GM23338 (cell line): Measurements from ENCODE around the gene MTERF4. TPM values are rescaled to one million over a fixed set of nuclear protein-coding genes. Genes with fewer than 3 reads are reported as not detected.

Experiments
- ATAC-seq: fragments of 200-7000 bp; cut with Tn5 transposase; 3 replicates; pipeline ENCODE4 v1.9.1; 2020
- DNase-seq: peaks from one replicate; pipeline ENCODE4 v3.0.0-alpha.2; 2015; ENCODE audit warnings: low spot score
- H2AFZ ChIP-seq: fragments of 200-600 bp; sonication (generic); 2 replicates; pipeline ENCODE4 v1.8.0; 2016; ENCODE audit warnings: antibody characterized with exemption, mild to moderate bottlenecking, moderate library complexity
- H3F3A ChIP-seq: fragments of 200-600 bp; sonication (generic); replicated peaks from 2 replicates; pipeline ENCODE4 v1.8.0; 2017; ENCODE audit warnings: antibody characterized with exemption, mixed run types, low read depth
- H3K27ac ChIP-seq: fragments of 200-600 bp; sonication (generic); 2 replicates; pipeline ENCODE4 v1.6.1; 2016; ENCODE audit warnings: low read depth
- H3K27me3 ChIP-seq: fragments of 200-600 bp; sonication (generic); 2 replicates; pipeline ENCODE4 v1.8.0; 2016; ENCODE audit warnings: mild to moderate bottlenecking, mixed run types, moderate library complexity; ENCODE audit not compliant: insufficient read depth
- H3K36me3 ChIP-seq: fragments of 200-600 bp; sonication (generic); 2 replicates; pipeline ENCODE4 v1.8.0; 2016; ENCODE audit warnings: mild to moderate bottlenecking; ENCODE audit not compliant: insufficient read depth
- H3K4me1 ChIP-seq: fragments of 200-600 bp; sonication (generic); 2 replicates; pipeline ENCODE4 v1.8.0; 2016; ENCODE audit warnings: mild to moderate bottlenecking, moderate library complexity; ENCODE audit not compliant: insufficient read depth
- H3K4me2 ChIP-seq: fragments of 200-600 bp; sonication (generic); 2 replicates; pipeline ENCODE4 v1.7.1; 2017; ENCODE audit warnings: mixed run types
- H3K4me3 ChIP-seq: fragments of 200-600 bp; sonication (generic); 2 replicates; pipeline ENCODE4 v1.6.1; 2016; ENCODE audit warnings: mixed run types
- H3K79me2 ChIP-seq: fragments of 200-600 bp; sonication (generic); replicated peaks from 2 replicates; pipeline ENCODE4 v1.8.0; 2017; ENCODE audit warnings: mild to moderate bottlenecking; ENCODE audit not compliant: insufficient read depth
- H3K9me2 ChIP-seq: fragments of 200-600 bp; sonication (generic); 2 replicates; pipeline ENCODE4 v1.8.0; 2017; ENCODE audit not compliant: insufficient read depth
- H4K20me1 ChIP-seq: fragments of 200-600 bp; sonication (generic); replicated peaks from 2 replicates; pipeline ENCODE4 v1.8.0; 2017; ENCODE audit warnings: mild to moderate bottlenecking; ENCODE audit not compliant: insufficient read depth
- H3K27ac Mint-ChIP-seq: 2 replicates; pipeline ENCODE4 v1.8.0; 2020; ENCODE audit warnings: inconsistent platforms, mild to moderate bottlenecking, moderate library complexity, mixed read lengths
- H3K27me3 Mint-ChIP-seq: 3 replicates; pipeline ENCODE4 v1.8.0; 2022; ENCODE audit warnings: low read depth, mild to moderate bottlenecking, moderate library complexity, mixed read lengths, inconsistent platforms; ENCODE audit not compliant: insufficient read depth, poor library complexity
- H3K36me3 Mint-ChIP-seq: 3 replicates; pipeline ENCODE4 v1.8.0; 2021; ENCODE audit warnings: low read depth, mild to moderate bottlenecking, inconsistent platforms, moderate library complexity, mixed read lengths
- H3K4me1 Mint-ChIP-seq: 3 replicates; pipeline ENCODE4 v1.8.0; 2020; ENCODE audit warnings: mild to moderate bottlenecking, inconsistent platforms, mixed read lengths
- H3K4me3 Mint-ChIP-seq: 3 replicates; pipeline ENCODE4 v1.8.0; 2021; ENCODE audit warnings: moderate library complexity, mild to moderate bottlenecking, inconsistent platforms, mixed read lengths
- H3K9me3 Mint-ChIP-seq: 3 replicates; pipeline ENCODE4 v1.8.0; 2020; ENCODE audit warnings: moderate library complexity, mild to moderate bottlenecking, inconsistent platforms, mixed read lengths
- CREB1 ChIP-seq: fragments of 250-450 bp; sonication (Bioruptor Pico); IDR thresholded peaks from 2 replicates; pipeline ENCODE4 v1.5.0; 2020; ENCODE audit warnings: low read depth, mild to moderate bottlenecking, moderate library complexity
- CTCF ChIP-seq, 2 experiments: fragments of 200-600 bp in 1 of 2; sonication (generic) in 1 of 2; conservative IDR thresholded peaks; 2 replicates each; pipeline versions ENCODE4 v1.5.1 to v1.6.1; 2016 to 2017; ENCODE audit warnings: antibody characterized with exemption in 2 of 2, low read depth in 2 of 2, mild to moderate bottlenecking in 2 of 2, moderate library complexity in 1 of 2
- ETS1 ChIP-seq: IDR thresholded peaks from 2 replicates; pipeline ENCODE4 v1.6.1; 2016; ENCODE audit warnings: antibody characterized with exemption
- EZH2phosphoT487 ChIP-seq: fragments of 200-600 bp; sonication (generic); IDR thresholded peaks from one replicate; pipeline ENCODE4 v1.8.1; 2018; ENCODE audit warnings: antibody characterized with exemption; ENCODE audit not compliant: unreplicated experiment
- JUNB ChIP-seq: IDR thresholded peaks from one replicate; pipeline ENCODE4 v1.6.1; 2016; ENCODE audit warnings: antibody characterized with exemption; ENCODE audit not compliant: unreplicated experiment
- NANOG ChIP-seq: IDR thresholded peaks from 2 replicates; pipeline ENCODE4 v1.6.1; 2016; ENCODE audit warnings: antibody characterized with exemption, borderline replicate concordance
- REST ChIP-seq: IDR thresholded peaks from one replicate; pipeline ENCODE4 v1.6.1; 2018; ENCODE audit warnings: antibody characterized with exemption; ENCODE audit not compliant: unreplicated experiment
- ZNF462 ChIP-seq: fragments of 250-450 bp; sonication (Bioruptor Pico); IDR thresholded peaks from 2 replicates; pipeline ENCODE4 v1.5.0; 2020; ENCODE audit warnings: mild to moderate bottlenecking, moderate library complexity
- polyA plus RNA-seq: library from polyadenylated mRNA; unstranded; fragments of >200 nt; fragmentation: Nextera tagmentation; extraction: Ambion mirVana; gene quantifications from 2 replicates; pipeline ENCODE4 v1.2.1, GENCODE V29; 2016
- total RNA-seq: library from RNA; depleted of rRNA; stranded (reverse); fragments of >200 nt; shearing (Covaris generic); gene quantifications from 2 replicates; pipeline ENCODE4 v1.2.3, GENCODE V29; 2014

The MTERF4 gene
- total and polyA plus RNA-seq, 2 experiments from 2014 or later = 15.3 to 63.6 TPM

DNA sequence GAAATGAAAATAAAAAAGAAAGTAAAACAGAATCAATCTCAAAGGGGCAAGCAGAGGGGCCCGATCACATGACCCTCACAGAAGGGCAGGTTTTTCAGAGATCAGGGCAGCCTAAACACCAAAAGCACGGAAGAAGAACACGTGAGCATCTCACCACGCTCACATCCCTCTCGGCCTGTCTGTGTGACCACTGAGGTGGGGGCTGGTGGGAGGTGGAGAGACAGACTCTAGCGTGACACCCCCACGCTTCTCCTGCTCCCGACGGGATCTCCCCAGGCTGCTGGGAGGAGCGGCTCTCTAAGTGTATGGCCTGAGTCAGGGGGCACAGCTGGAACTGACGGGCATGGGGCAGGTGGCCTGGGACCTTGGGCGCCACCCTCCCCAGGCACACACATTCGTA, 23.5 kb upstream of the MTERF4 start:
- no peaks in the 10 kb centered on the region for H3K9me2 ChIP-seq
- Mint-ChIP-seq H3K9me3 (no peaks in the 10 kb centered on the region), H3K36me3 (peaks cover 30% of the 10 kb centered on the region), H3K27me3 (no peaks in the 10 kb centered on the region), H3K4me3 (no peak overlapping the region), H3K4me1 (no peaks in the 10 kb centered on the region), H3K27ac (no peak overlapping the region)
- no peak overlapping the region for H2AFZ ChIP-seq
- no peak overlapping the region for H3K4me3 ChIP-seq
- no peak overlapping the region for H3K27ac ChIP-seq
- H3K4me2 ChIP-seq = no peak overlapping the region
- H3K27me3 ChIP-seq = no peaks in the 10 kb centered on the region
- H3K79me2 ChIP-seq = no peaks in the 10 kb centered on the region
- H3K4me1 ChIP-seq = no peaks in the 10 kb centered on the region
- no peak for DNase-seq
- H3K36me3 ChIP-seq = peaks cover 6% of the 10 kb centered on the region
- no peaks in the 10 kb centered on the region for H3F3A ChIP-seq
- no peak for ATAC-seq
- TF ChIP-seq JUNB = no peak
- H4K20me1 ChIP-seq = no peaks in the 10 kb centered on the region

DNA sequence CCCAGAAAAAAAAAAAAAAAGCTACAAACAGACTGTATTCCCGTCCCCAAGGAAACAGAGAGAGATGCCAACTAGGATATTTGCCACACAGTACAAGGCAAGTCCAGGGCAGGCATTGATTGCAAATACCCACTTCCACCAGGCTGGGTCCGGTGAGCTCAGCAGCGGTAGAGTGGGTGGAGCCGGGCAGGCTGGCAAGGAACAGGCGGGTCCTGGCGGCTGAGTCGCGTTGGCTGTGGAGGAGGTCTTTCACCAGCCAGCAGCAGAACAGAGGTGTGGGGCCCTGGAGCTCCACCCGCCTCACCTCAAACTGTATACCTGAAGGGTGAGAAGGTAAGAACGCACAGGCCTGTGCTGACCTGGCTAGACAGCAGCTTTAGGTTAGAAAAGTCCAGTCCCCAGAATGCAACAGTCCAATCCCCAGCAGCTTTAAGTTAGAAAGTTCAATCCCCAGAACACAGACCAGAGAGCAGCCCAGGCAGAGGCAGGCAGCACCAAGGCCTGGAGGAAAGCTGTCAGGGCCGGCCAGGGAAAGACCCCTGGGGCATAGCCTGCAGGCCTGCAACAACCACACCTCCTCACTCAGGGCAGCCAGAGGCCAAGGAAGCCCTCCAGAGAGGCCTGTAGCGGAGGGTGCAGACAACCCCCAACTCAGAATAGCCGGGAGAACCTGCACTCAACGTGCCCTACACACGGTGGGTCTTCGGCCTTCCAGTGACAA, 21.9 kb upstream of the MTERF4 start:
- Histone ChIP-seq H3K9me2 (no peaks in the 10 kb centered on the region), H3K79me2 (no peaks in the 10 kb centered on the region), H3K4me2 (no peak overlapping the region), H3K27me3 (no peaks in the 10 kb centered on the region), H3K27ac (no peak overlapping the region), H2AFZ (no peak overlapping the region), H3F3A (no peaks in the 10 kb centered on the region), H3K36me3 (peaks cover 12% of the 10 kb centered on the region), H4K20me1 (no peaks in the 10 kb centered on the region; the same call in none of the 2 replicates), H3K4me1 (no peaks in the 10 kb centered on the region), H3K4me3 (no peak overlapping the region)
- Mint-ChIP-seq H3K27ac (no peak overlapping the region), H3K4me3 (no peak overlapping the region), H3K9me3 (no peaks in the 10 kb centered on the region), H3K4me1 (no peaks in the 10 kb centered on the region), H3K27me3 (peaks cover 1% of the 10 kb centered on the region), H3K36me3 (peaks cover 37% of the 10 kb centered on the region)
- ATAC-seq (no peak), DNase-seq (no peak)
- TF ChIP-seq ZNF462 (CRISPR knock-in tag) = no peak
- TF ChIP-seq CTCF (conservative IDR thresholded peaks at IDR 0.05; ENCODE audit: low read depth in 2 of 2) = no peak
- no peak for TF ChIP-seq CREB1
- TF ChIP-seq NANOG = no peak
- TF ChIP-seq EZH2phosphoT487 = no peak
- no peak for TF ChIP-seq REST
- no peak for TF ChIP-seq ETS1
